ENCODE data around the gene PPP1CA.
A peak's percentile ranks its signal among the peaks of the same experiment; 100 is the strongest.
"Not testable (repeated sequence)": the region's sequence is repeated elsewhere in the genome, so short reads cannot be mapped to it uniquely, and the experiment has no call there.

PPP1CA gene

DNA sequence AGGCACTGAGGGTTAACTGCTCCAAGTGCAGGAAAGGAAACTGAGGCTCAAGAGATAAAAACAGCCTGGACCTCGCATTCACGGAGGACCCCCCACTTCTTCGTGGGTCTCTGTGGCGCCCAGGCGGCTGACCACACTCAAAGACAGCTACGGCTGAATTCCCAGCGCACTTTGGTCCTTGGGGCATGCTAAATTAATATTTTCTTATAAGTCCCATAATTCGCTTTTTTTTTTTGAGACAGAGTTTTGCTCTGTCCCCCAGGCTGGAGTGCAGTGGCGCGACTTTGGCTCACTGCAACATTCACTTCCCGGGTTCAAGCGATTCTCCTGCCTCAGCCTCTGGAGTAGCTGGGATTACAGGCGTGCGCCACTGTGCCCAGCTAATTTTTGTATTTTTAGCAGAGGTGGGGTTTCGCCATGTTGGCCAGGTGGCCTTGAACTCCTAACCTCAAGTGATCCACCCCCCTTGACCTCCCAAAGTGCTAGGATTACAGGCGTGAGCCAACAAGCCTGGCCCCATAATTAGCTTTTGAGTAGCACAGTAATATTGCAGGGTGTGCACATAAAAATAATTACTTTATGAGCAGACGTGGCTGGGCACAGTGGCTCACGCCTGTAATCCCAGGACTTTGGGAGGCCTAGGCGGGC, 658 bp upstream of the PPP1CA start:
- not testable (repeated sequence) for DNase-seq (ENCODE audit: low spot score)

DNA sequence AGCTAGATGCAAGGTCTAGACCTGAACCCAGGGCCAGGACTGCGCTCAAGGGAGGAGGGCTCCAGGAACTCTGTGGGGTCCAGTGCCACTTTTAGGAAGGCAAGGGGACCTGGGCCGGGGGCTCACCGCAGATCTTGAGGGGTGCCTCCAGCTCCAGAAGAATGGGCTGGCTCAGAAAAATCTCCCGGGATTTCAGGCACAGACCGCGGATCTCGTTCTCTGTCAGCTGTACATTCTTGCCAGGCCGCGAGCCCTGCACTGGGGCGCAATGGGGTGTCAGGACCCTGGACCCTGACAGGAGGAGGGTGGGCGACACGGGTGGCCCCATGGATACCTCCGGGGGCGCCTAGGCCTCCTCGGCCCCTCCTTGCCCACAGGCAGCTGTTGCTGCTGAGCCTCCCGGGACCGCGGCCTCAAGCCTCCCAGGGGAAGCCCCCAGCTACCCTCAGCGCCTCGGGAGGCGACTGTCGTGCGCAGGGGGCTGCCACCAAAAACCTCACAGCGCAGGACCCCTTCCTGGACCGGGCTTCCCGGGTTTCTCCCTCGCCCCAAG, 640 bp downstream of the PPP1CA start:
- no peak for DNase-seq (ENCODE audit: low spot score)

DNA sequence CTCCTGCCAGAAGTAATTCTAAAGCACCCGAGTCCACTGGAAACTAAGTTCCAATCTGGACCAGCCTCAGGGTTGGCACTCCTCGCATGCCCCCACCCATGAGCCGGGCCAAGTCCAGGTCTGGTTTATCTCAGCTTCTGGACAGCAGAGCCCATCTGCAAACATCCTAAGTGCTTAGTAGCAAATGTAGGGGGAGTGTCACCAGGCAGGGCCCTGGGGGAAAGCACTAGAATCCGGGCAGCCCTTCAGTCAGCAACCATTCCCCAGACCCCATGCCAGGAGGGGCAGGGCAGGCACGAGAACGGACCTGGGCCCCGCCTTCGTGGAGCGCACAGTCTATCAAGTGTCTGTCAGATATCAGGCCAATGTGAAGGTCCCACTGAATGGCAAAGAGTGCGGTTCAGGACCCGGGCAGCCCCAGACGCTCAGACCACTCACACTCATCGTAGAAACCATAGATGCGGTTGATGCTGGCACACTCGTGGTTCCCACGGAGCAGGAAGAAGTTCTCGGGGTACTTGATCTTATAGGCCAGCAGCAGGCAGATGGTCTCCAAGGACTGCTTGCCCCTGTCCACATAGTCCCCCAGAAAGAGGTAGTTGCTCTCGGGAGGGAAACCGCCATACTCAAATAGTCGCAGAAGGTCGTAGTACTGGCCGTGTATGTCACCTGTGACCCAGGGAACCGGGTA, 1.3 kb downstream of the PPP1CA start:
- no peak for DNase-seq (ENCODE audit: low spot score)

DNA sequence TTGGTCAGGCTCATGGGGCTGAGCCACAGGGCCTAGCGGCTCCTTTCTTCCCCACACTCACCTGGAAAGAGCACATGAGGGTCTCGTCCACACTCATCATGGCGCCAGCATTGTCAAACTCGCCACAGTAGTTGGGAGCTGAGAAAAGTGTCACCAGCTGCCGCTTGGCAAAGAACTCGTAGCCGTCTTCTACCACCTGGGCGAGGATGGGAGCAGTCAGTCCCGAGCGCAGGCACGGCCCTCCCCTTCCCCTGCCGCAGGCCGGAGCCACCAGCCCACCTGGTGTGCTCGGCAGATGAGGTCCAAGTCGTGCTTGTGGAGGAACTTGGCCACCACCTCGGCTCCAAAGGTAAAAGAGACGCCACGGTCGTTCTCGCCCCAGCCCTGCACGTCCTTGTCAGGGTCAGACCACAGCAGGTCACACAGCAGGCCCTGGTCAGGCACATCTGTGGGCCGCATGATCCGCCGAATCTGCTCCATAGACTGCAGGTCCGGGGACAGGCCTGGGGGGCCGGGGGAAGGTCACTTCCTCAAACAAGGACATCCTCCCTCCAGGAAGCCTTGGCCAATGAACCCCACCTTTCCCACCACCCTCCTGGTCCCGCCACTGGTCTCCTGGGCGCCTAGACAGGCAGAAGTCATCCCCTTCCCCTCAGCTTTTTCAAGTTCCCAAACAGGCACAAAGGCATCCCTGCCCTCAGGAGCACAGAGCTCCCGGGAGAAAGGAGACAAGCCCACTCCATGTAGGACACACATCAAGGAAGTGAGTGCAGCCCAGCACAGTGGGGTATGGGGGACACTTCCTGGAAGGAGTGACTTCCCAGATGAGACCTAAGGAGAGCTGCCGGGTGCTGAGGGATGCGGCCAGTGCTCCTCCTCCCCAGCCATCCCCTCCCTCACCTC, 2.7 kb downstream of the PPP1CA start:
- no peak for DNase-seq (ENCODE audit: low spot score)

DNA sequence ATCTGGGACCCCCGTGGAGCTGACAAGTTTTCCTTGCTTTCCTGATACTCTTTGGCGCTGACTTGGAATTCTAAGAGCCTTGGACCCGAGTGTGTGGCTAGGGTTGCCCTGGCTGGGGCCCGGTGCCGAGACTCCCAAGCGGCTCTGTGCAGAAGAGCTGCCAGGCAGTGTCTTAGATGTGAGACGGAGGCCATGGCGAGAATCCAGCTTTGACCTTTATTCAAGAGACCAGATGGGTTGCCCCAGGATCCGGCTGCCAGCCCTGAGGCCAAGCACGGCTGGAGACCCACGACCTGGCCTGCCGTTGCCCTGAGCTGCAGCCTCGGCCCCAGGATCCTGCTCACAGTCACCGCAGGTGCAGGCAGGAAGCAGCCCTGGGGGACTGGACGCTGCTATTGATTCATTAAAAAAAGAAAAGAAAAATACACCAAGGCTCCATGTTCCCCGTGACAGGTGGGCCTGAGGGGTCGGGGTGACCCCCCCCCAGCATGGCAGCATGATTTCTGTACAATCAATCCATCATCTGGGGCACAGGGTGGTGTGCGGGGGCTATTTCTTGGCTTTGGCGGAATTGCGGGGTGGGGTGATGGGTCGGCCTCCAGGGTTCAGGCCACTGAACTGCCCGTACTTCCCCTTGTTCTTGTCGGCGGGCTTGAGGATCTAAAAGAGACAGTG, 3.5 kb downstream of the PPP1CA start:
- no peak for DNase-seq (ENCODE audit: low spot score)

DNA sequence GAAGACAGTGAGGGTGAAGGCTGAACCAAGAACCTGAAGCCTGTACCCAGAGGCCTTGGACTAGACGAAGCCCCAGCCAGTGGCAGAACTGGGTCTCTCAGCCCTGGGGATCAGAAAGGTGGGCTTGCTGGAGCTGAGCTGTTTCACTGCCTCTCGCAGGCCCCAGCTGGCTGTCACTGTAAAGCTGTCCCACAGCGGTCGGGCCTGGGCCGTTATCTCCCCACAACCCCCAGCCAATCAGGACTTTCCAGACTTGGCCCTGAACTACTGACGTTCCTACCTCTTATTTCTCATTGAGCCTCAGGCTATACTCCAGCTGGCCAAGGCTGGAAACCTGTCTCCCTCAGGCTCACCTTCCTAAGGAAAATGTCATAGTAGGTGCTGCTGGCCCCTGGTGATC, 4.1 kb downstream of the PPP1CA start:
- DNase-seq (ENCODE audit: low spot score) = no peak

DNA sequence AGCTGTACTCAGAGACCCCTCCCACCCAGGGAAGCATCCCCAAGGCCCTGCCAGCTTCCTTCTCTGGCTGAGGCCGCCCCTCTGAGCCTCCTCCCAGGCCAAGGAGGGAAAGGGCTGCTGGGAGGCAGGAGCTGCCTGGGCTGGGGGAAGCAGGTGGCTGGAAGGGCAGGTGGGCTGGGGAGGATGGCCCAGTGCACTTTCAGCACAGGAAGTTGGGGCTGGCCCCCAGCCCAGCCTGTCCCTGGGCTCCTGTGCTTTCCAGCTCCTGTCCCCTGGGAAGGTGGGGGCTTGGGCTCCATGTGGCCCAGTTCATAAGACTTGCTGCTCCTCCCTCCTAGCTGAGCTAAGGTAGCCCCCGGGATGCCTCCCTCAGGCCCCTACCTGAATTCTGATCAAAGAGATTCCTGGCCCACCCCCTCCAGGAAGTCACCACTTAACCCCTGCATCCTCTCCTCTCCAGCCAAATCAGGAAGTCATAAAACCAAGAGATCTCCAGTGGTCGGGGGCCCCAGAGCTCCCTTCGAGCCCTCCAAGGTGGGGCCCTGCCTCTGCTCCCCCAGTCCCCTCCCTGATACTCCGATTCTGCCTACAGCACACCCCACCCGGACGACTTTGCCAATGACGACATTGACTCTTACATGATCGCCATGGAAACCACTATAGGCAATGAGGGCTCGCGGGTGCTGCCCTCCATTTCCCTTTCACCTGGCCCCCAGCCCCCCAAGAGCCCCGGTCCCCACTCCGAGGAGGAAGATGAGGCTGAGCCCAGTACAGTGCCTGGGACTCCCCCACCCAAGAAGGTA, 4.9 kb downstream of the PPP1CA start:
- no peak for DNase-seq (ENCODE audit: low spot score)

DNA sequence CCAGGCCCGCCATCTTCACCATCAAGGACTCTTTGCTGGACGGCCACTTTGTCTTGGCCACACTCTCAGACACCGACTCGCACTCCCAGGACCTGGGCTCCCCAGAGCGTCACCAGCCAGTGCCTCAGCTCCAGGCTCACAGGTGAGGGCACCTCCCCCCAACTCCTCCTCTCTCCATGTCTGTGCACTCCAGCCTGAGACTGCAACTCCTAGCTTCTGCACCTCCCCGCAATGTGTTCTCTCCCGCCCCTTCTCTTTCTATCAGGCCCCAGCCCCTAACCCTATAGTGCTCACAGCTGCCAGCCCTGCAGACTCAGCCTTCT, 5.4 kb downstream of the PPP1CA start:
- no peak for DNase-seq (ENCODE audit: low spot score)

DNA sequence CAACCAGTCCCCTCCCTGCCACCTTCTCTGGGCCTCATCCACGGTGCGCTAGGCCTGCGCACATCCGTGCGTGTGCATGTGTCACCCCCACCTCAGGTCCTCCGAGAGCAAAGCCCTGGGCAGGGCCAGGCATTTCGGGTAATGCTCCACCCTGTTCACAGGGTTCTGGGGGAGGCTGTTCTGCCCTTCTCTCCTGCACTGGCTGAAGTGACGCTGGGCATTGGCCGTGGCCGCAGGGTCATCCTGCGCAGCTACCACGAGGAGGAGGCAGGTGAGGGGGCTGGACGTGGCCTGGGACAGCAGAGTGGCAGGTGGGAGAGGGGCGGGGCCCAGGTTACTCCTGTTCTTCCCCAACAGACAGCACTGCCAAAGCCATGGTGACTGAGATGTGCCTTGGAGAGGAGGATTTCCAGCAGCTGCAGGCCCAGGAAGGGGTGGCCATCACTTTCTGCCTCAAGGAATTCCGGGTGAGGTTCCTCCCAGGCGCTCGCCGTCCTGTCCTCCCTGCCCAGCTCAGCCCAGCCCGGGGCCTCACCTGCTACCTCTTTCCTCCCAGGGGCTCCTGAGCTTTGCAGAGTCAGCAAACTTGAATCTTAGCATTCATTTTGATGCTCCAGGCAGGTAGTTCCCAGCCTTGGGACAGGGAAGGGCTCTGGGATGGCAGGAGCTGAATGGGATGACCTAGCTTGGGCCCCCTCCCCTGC, 6.0 kb downstream of the PPP1CA start:
- no peak for DNase-seq (ENCODE audit: low spot score)

DNA sequence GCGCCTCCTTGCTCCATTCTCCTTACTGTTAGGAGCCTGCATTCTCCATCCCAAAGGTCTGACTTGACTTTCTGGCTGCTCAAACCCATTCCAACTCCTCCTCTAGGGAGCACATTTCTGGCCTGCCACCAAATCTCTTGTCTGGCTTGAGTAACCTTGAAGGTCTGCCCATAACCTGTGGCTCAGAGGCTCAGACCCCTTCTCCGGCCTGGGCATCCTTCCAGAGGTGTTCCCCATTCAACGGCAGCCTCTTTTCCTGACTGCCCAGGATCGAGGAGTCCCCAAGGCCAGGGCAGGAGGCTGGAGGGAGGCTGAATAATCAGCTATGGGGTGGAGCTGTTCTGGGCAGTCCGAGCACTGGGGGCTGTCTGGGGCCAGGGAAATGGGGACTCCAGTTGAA, 7.7 kb downstream of the PPP1CA start:
- no peak for DNase-seq (ENCODE audit: low spot score)

DNA sequence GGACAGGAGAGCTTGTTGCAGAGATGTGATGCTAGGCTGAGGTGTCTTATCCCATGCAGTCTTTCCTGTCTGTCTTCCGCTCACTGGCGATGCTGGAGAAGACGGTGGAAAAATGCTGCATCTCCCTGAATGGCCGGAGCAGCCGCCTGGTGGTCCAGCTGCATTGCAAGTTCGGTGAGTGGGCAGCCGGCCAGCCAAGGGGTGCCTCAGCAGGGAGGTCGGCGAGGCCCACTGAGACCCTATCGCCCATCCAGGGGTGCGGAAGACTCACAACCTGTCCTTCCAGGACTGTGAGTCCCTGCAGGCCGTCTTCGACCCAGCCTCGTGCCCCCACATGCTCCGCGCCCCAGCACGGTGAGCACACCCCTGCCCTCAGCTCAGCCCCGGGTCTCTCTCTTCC, 8.2 kb downstream of the PPP1CA start:
- DNase-seq (ENCODE audit: low spot score) = no peak

DNA sequence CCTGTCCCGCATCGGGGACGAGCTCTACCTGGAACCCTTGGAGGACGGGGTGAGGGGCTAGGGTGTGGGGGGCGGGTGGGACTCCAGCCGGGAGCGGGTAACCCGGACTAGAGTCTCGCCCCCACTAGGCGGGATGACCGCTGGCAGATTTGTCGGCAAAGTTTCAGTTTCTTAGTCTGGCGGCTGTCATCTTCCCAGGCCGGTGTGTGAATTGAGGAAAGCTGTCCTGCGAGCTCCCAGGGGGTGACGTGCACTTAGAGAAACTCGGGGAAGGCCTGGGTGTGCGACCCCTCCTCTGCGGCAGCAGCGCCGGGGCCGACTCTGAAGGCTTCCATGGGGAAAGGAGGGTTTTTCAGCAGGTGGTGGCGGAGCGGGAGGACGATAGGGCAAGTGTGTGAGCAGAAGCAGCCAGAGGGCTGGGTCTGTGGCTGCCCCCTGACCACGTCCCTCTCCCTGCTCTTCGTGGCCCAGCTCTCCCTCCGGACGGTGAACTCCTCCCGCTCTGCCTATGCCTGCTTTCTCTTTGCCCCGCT, 9.4 kb downstream of the PPP1CA start:
- no peak for DNase-seq (ENCODE audit: low spot score)

DNA sequence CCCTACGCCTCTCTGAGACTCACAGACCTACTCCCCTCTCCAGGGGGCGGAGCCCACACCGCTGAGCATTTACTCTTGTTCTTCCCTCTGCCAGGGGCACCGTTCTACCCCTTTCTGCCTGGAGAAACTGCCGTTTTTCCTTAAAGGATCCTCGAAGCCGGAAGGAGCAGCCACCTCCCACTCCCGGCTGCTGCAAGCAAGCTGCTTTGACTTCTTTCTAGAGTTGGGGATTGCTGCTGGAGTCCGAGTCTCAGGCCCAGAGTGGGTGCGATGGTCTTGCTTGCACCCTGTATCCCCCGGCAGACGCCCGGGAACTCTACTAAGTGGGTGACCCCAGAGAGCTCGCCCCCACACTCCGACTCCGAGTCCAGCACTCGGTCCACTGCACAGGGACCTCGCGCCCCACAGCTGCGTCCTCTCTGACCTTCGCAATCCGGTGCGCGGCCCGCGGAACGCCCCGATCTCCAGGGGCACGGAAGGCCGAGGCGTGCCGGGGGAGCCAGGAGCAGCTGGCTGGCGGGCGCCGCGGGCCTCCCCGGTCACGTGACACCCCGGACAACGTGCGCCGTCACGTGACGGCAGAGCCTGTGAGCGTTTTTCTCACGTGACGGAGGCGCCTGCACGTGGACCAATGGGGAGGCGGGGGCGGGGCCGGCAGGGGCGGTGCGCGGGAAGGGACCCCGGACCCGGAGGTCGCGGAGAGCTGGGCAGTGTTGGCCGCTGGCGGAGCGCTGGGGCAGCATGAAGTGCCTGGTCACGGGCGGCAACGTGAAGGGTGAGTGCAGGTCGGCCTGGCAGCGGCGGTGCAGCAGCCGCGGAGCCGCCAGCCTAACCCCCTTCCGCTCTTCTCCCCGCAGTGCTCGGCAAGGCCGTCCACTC, 10.1 kb downstream of the PPP1CA start, which contains the start of gene RAD9A:
Gene RAD9A, plus strand, starts transcription at position 683 of the 879 bp plus-strand sequence. Its CDS starts 59 bp downstream, at position 742.
- DNase-seq (ENCODE audit: low spot score) = peak; percentile 90

DNA sequence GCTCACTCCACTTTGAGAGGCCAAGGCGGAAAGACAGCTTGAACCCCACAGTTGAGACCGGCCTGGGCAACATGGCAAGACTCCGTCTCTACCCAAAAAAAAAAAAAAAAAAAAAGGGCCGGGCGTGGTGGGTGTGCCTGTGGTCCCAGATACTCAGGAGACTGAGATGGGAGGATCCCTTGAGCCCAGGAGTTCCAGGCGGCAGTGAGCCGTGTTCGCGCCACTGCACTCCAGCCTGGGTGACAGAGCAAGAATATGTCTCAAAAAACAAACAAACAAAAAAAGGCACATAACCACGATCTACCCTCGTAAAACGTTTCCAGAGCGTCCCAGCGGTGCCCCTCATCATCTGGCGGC, 10.7 kb downstream of the PPP1CA start:
- no peak for DNase-seq (ENCODE audit: low spot score)

DNA sequence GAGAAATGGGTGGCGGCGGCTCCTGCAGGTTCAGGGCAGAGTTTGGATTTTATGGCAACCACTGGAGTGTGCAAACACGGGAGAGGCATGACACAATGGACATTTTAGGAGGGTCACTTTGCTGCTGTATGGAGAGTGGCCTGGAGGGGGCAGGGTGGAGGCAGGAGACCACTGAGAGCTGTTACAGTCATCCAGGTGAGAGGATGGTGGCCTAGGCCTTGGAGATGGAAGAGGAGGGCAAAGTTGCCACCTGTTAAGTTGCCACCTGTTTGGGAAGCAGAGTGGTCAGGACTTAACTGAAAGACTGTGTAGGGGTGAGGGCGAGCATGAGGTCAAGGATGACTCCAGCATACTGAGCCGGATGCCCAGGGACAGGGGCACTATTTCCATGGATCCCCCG, 12.2 kb downstream of the PPP1CA start:
- no peak for DNase-seq (ENCODE audit: low spot score)

DNA sequence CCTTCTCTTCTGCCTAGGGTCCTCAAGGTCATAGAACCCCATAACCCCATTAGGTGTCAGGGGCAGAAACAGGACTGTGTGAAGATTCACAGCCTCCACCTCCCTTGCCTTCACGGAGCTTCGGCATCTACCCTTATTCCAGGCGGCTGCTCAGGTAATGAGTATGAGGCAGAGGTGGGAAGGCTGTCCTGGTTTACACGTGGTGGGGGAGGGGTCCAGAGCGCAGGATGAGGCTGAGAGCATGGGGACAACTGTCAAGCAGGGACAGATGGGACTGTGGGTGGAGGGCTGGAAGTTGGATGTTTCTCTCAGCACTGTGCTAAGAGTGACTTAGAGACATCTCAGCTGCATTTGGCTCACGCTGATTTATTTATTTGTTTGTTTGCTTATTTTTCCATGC, 14.1 kb downstream of the PPP1CA start:
- DNase-seq (ENCODE audit: low spot score) = no peak

DNA sequence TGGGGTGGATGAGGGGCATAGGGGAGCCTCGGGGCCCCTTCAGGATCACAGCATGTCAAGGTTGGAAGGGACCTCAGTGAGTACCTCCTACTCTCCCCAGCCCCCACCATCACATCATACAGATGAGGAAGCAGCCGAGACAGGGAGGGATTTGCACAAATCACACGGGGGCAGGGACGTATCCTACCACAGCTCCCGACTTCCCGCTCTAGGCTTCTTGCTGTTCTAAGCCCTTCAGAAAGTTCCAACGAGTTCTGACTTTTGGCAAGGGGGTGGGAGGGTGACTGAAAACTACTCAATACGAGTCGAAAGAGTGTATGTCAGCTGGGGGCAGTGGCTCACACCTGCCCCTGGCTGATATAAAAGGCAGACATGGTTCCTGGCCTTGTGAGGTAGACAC, 14.6 kb downstream of the PPP1CA start:
- no peak for DNase-seq (ENCODE audit: low spot score)

DNA sequence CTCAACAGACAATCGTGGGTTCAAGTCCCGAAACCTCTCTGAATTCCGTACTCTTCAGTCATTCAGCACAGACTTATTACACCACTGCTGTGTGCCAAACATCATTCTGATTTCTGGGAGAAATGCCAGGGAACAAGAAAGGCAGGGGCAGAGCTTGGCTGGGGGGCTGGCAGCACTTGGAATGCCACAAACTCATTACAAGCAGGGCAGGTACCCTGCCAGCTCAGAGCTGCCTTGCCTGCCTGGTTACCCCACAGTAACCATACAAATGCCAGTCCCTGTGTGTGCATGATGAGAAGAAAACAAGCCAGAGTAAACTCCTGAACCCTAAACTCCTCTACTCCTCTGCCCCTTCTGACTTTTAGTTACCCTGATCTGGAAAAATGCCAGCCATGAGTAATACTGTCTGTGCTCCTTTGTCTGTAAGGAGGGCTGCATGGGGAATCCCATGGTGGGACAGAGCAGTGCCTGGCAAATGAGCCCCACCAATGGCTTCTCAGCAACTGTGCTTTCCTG, 16.7 kb downstream of the PPP1CA start:
- no peak for DNase-seq (ENCODE audit: low spot score)
